HCT116 (cell line): Measurements from ENCODE around the gene EEF1G. TPM values are rescaled to one million over a fixed set of nuclear protein-coding genes. Genes with fewer than 3 reads are reported as not detected.

Experiments
- ATAC-seq: fragments of 200-7000 bp; cut with Tn5 transposase; 2 replicates; pipeline ENCODE4 v1.9.1; 2020; ENCODE audit warnings: mild to moderate bottlenecking, moderate library complexity
- BruUV-seq: library from RNA; stranded (reverse); fragments of 400-500 nt; replicated peaks from 2 replicates; lab custom pipeline; 2021; lab: Mats Ljungman, UMichigan
- CTCF ChIA-PET: fragments of 300-600 bp; sonication (Branson Sonifier 250); formaldehyde crosslinking; loops from one replicate; lab custom pipeline; 2021; ENCODE audit warnings: antibody characterized with exemption; lab: Charles Lee
- POLR2A ChIA-PET: fragments of 300-600, 350-600 bp; sonication (Branson Sonifier 250); formaldehyde crosslinking; loops from one replicate; lab custom pipeline; 2021; ENCODE audit warnings: antibody characterized with exemption; lab: Charles Lee
- RAD21 ChIA-PET, 2 experiments: fragments of 300-600 bp; sonication (Branson Sonifier 250); formaldehyde crosslinking; loops; one replicate each; lab custom pipeline; 2023; ENCODE audit warnings: low total read pairs in 2 of 2; ENCODE audit not compliant: uncharacterized antibody in 2 of 2, unreplicated experiment in 2 of 2, low non-redundant PET in 1 of 2; lab: Charles Lee
- DNase-seq: peaks from one replicate; pipeline ENCODE4 v3.0.0-alpha.2; 2010; ENCODE audit warnings: low read depth, low spot score
- H2AFZ ChIP-seq: fragments of 200-600 bp; shearing (Covaris generic), sonication (generic); 2 replicates; pipeline ENCODE4 v1.6.1; 2017; ENCODE audit warnings: low read depth, mixed run types, mixed read lengths, antibody characterized with exemption, low read length; ENCODE audit not compliant: poor library complexity, severe bottlenecking
- H3K27ac ChIP-seq: 2 replicates; pipeline ENCODE4 v1.5.1; 2012; ENCODE audit warnings: low read depth, low read length
- H3K27me3 ChIP-seq: fragments of 200-600 bp; sonication (generic); 2 replicates; pipeline ENCODE4 v1.6.1; 2016; ENCODE audit warnings: mixed run types, low read length, mixed read lengths; ENCODE audit not compliant: insufficient read depth
- H3K36me3 ChIP-seq, 2 experiments: fragments of 200-500 bp in 1 of 2; fragments of 200-600 bp in 1 of 2; sonication (Bioruptor generic) in 1 of 2; sonication (generic) in 1 of 2; 2 replicates each; pipeline versions ENCODE4 v1.5.1 to v1.6.1; 2014 to 2016; ENCODE audit warnings: low read length in 2 of 2, inconsistent platforms in 1 of 2, mixed read lengths in 1 of 2, mixed run types in 1 of 2; ENCODE audit not compliant: insufficient read depth in 2 of 2, control insufficient read depth in 1 of 2
- H3K4me1 ChIP-seq, 2 experiments: fragments of 200-600 bp in 1 of 2; sonication (generic) in 1 of 2; 2 replicates each; pipeline versions ENCODE4 v1.5.1 to v1.6.1; 2012 to 2017; ENCODE audit warnings: low read length in 2 of 2, inconsistent platforms in 1 of 2, mild to moderate bottlenecking in 1 of 2, mixed read lengths in 1 of 2, mixed run types in 1 of 2, moderate library complexity in 1 of 2; ENCODE audit not compliant: insufficient read depth in 2 of 2, control insufficient read depth in 1 of 2
- H3K4me2 ChIP-seq: fragments of 200-600 bp; sonication (generic); 2 replicates; pipeline ENCODE4 v1.6.1; 2017; ENCODE audit warnings: mixed run types, low read length, mixed read lengths
- H3K4me3 ChIP-seq, 2 experiments: fragments of 200-600 bp in 1 of 2; sonication (generic) in 1 of 2; replicated peaks in 1 of 2; 2 replicates each; pipeline ENCODE4 v1.5.1; 2011 to 2016; ENCODE audit warnings: low read length in 2 of 2, control low read depth in 1 of 2, low read depth in 1 of 2, mild to moderate bottlenecking in 1 of 2, mixed read lengths in 1 of 2, mixed run types in 1 of 2
- H3K79me2 ChIP-seq: fragments of 200-600 bp; sonication (generic); 2 replicates; pipeline ENCODE4 v1.6.1; 2017; ENCODE audit warnings: mild to moderate bottlenecking, mixed run types, low read length, moderate library complexity, mixed read lengths; ENCODE audit not compliant: insufficient read depth
- H3K9ac ChIP-seq: fragments of 200-600 bp; sonication (generic); 2 replicates; pipeline ENCODE4 v1.6.1; 2016; ENCODE audit warnings: low read length, mixed read lengths
- H3K9me2 ChIP-seq: fragments of 200-600 bp; sonication (generic), shearing (Covaris generic); 2 replicates; pipeline ENCODE4 v1.6.1; 2017; ENCODE audit warnings: mixed run types, mild to moderate bottlenecking, moderate library complexity; ENCODE audit not compliant: insufficient read depth
- H3K9me3 ChIP-seq, 2 experiments: fragments of 200-500 bp in 1 of 2; fragments of 200-600 bp in 1 of 2; sonication (Bioruptor generic) in 1 of 2; sonication (generic) in 1 of 2; 2 replicates each; pipeline ENCODE4 v1.6.1; 2014 to 2017; ENCODE audit warnings: low read length in 2 of 2, mixed read lengths in 2 of 2, inconsistent platforms in 1 of 2, low read depth in 1 of 2, mild to moderate bottlenecking in 1 of 2, mixed run types in 1 of 2, moderate library complexity in 1 of 2; ENCODE audit not compliant: control insufficient read depth in 1 of 2, insufficient read depth in 1 of 2
- H4K20me1 ChIP-seq: fragments of 200-600 bp; sonication (generic), shearing (Covaris generic); 2 replicates; pipeline ENCODE4 v1.6.1; 2017; ENCODE audit warnings: mixed run types, mild to moderate bottlenecking, moderate library complexity; ENCODE audit not compliant: insufficient read depth
- ATF3 ChIP-seq: IDR thresholded peaks from 2 replicates; pipeline ENCODE4 v1.6.1; 2012
- CBX3 ChIP-seq: IDR thresholded peaks from 2 replicates; pipeline ENCODE4 v1.6.1; 2012; ENCODE audit warnings: low read depth
- CTCF ChIP-seq, 3 experiments: fragments of 200-600 bp in 1 of 3; sonication (generic) in 1 of 3; IDR thresholded peaks in 2 of 3; conservative IDR thresholded peaks in 1 of 3; 2 replicates each; pipeline ENCODE4 v1.5.1; 2012 to 2017; ENCODE audit warnings: low read depth in 2 of 3, low read length in 2 of 3, antibody characterized with exemption in 1 of 3, borderline replicate concordance in 1 of 3, control low read depth in 1 of 3, mild to moderate bottlenecking in 1 of 3, mixed read lengths in 1 of 3, mixed run types in 1 of 3, moderate library complexity in 1 of 3; ENCODE audit not compliant: insufficient read depth in 1 of 3
- EGR1 ChIP-seq: IDR thresholded peaks from 2 replicates; pipeline ENCODE4 v1.6.1; 2012; ENCODE audit warnings: low read depth
- EZH2 ChIP-seq: fragments of 200-600 bp; sonication (generic); IDR thresholded peaks from 2 replicates; pipeline ENCODE4 v1.6.1; 2017; ENCODE audit warnings: antibody characterized with exemption, mixed run types
- JUND ChIP-seq: IDR thresholded peaks from 2 replicates; pipeline ENCODE4 v1.6.1; 2012
- POLR2A ChIP-seq: IDR thresholded peaks from 2 replicates; pipeline ENCODE4 v1.7.0; 2011; ENCODE audit warnings: borderline replicate concordance; ENCODE audit not compliant: insufficient read depth, insufficient read length; ENCODE audit errors: extremely low read depth
- RAD21 ChIP-seq: IDR thresholded peaks from 2 replicates; pipeline ENCODE4 v1.6.1; 2012; ENCODE audit warnings: low read depth, mild to moderate bottlenecking
- REST ChIP-seq: IDR thresholded peaks from 2 replicates; pipeline ENCODE4 v1.6.1; 2012; ENCODE audit warnings: low read depth
- SIN3A ChIP-seq: IDR thresholded peaks from 2 replicates; pipeline ENCODE4 v1.6.1; 2012; ENCODE audit warnings: low read depth
- SRF ChIP-seq: IDR thresholded peaks from 2 replicates; pipeline ENCODE4 v1.6.1; 2012; ENCODE audit warnings: low read depth
- TCF7L2 ChIP-seq: IDR thresholded peaks from 2 replicates; pipeline ENCODE4 v1.7.0; 2011; ENCODE audit warnings: borderline replicate concordance, inconsistent platforms; ENCODE audit not compliant: insufficient read depth, insufficient read length; ENCODE audit errors: extremely low read depth
- intact Hi-C: fragments of 100-400 bp; cut with micrococcal nuclease; formaldehyde crosslinking; loops from 2 replicates; pipeline ENCODE4 v1.10.0; 2022
- microRNA-seq: library from miRNA; unstranded; fragments of <30 nt; microRNA quantifications from one replicate; pipeline ENCODE4, GENCODE V29; 2016; ENCODE audit warnings: borderline number of aligned reads
- total RNA-seq: library from RNA; stranded (reverse); gene quantifications from one replicate; pipeline ENCODE4 v1.2.1, GENCODE V29; 2021; ENCODE audit not compliant: unreplicated experiment

Gene EEF1G
- total RNA-seq, 1 experiment from 2014 or later, result 1,901 TPM

GRCh38 chr11:62512961-62513360, 60.7 kb downstream of the EEF1G start:
- no peak overlapping the region for H3K27ac ChIP-seq
- no peak for ATAC-seq
- POLR2A ChIA-PET, result no interaction called here

More at GRCh38 chr11:62512961-62513360, 60.7 kb downstream of the EEF1G start:
- peaks cover 0 to 20% of the 10 kb centered on the region in 2 experiments; a peak in 2 of 4 replicates for H3K36me3 ChIP-seq
- H2AFZ ChIP-seq, result no peak overlapping the region
- no peak overlapping the region for H3K4me2 ChIP-seq
- no peaks in the 10 kb centered on the region for H4K20me1 ChIP-seq
- no peaks in the 10 kb centered on the region for H3K9me3 ChIP-seq
- TF ChIP-seq JUND, result no peak
- TF ChIP-seq REST, result no peak
- TF ChIP-seq ATF3, result no peak
- TF ChIP-seq EGR1, result no peak
- TF ChIP-seq CBX3, result no peak
- TF ChIP-seq EZH2, result no peak
- TF ChIP-seq POLR2A, result no peak
- no peak for TF ChIP-seq RAD21
- TF ChIP-seq SIN3A, result no peak
- no peak for TF ChIP-seq SRF
- TF ChIP-seq TCF7L2, result no peak
- TF ChIP-seq CTCF (IDR thresholded peaks at IDR 0.05 in 2 of 3, conservative IDR thresholded peaks at IDR 0.05 in 1 of 3; ENCODE audit: borderline replicate concordance in 1 of 3, insufficient read depth in 1 of 3, low read depth in 2 of 3, low read length in 2 of 3), result no peak
- H3K4me3 ChIP-seq, result no peak overlapping the region
- no TSS peak for BruUV-seq
- no peaks in the 10 kb centered on the region for H3K79me2 ChIP-seq
- RAD21 ChIA-PET, result no interaction called here
- CTCF ChIA-PET, result no interaction called here
- no peak for DNase-seq
- H3K27me3 ChIP-seq, result no peaks in the 10 kb centered on the region
- intact Hi-C loops, result no loop called here
- H3K9ac ChIP-seq, result no peak overlapping the region
- H3K9me2 ChIP-seq, result no peaks in the 10 kb centered on the region
- peaks cover 9 to 17% of the 10 kb centered on the region in 2 experiments for H3K4me1 ChIP-seq

Small RNAs within 50 kb of the gene (microRNA-seq; reads per million reads assigned to microRNA genes)
- gene MIR6747, result 1.2 reads per million

Other genes starting within 250 kb of the EEF1G start
- 27.6 TPM for gene ASRGL1, start 236.4 kb downstream of the EEF1G start, total RNA-seq
- gene SCGB1A1, start 154.9 kb downstream of the EEF1G start, total RNA-seq, result 2.0 TPM
- gene AHNAK, start 27.1 kb downstream of the EEF1G start, total RNA-seq, result 239 TPM
- 49.0 TPM for gene TUT1, start 17.6 kb upstream of the EEF1G start, total RNA-seq
- gene MTA2, start 28.0 kb upstream of the EEF1G start, total RNA-seq, result 98.9 TPM
- gene EML3, start 38.9 kb upstream of the EEF1G start, total RNA-seq, result 124 TPM
- gene ROM1, start 39.4 kb upstream of the EEF1G start, total RNA-seq, result 2.7 TPM
- 51.2 TPM for gene B3GAT3, start 48.1 kb upstream of the EEF1G start, total RNA-seq
- gene GANAB, start 72.7 kb upstream of the EEF1G start, total RNA-seq, result 410 TPM
- gene INTS5, start 79.4 kb upstream of the EEF1G start, total RNA-seq, result 29.1 TPM
- gene C11orf98, start 91.3 kb upstream of the EEF1G start, total RNA-seq, result 121 TPM
- gene CSKMT, start 91.4 kb upstream of the EEF1G start, total RNA-seq, result 63.5 TPM
- 17.9 TPM for gene UQCC3, start 97.8 kb upstream of the EEF1G start, total RNA-seq
- gene LBHD1, start 98.4 kb upstream of the EEF1G start, total RNA-seq, result 14.7 TPM
- 94.2 TPM for gene UBXN1, start 105.2 kb upstream of the EEF1G start, total RNA-seq
- 0.71 TPM for gene LRRN4CL, start 115.6 kb upstream of the EEF1G start, total RNA-seq
- gene BSCL2, start 133.5 kb upstream of the EEF1G start, total RNA-seq, result 62.0 TPM
- gene GNG3, start 133.8 kb upstream of the EEF1G start, total RNA-seq, result not detected
- 45.8 TPM for gene HNRNPUL2, start 153.6 kb upstream of the EEF1G start, total RNA-seq
- gene TTC9C, start 154.6 kb upstream of the EEF1G start, total RNA-seq, result 33.3 TPM
- 11.3 TPM for gene ZBTB3, start 180.3 kb upstream of the EEF1G start, total RNA-seq
- gene POLR2G, start 187.7 kb upstream of the EEF1G start, total RNA-seq, result 109 TPM
- 24.2 TPM for gene TAF6L, start 197.5 kb upstream of the EEF1G start, total RNA-seq
- gene TMEM179B, start 213.5 kb upstream of the EEF1G start, total RNA-seq, result 51.6 TPM
- gene TMEM223, start 218.1 kb upstream of the EEF1G start, total RNA-seq, result 18.4 TPM
- gene NXF1, start 231.5 kb upstream of the EEF1G start, total RNA-seq, result 55.5 TPM